ENCODE measurements around the gene ACIN1. TPM values are rescaled to one million over a fixed set of nuclear protein-coding genes. Genes with fewer than 3 reads are reported as not detected.

ACIN1 gene
- total and polyA plus RNA-seq, 3 donors from 2014 or later = 151 to 216 (median 209) TPM

DNA sequence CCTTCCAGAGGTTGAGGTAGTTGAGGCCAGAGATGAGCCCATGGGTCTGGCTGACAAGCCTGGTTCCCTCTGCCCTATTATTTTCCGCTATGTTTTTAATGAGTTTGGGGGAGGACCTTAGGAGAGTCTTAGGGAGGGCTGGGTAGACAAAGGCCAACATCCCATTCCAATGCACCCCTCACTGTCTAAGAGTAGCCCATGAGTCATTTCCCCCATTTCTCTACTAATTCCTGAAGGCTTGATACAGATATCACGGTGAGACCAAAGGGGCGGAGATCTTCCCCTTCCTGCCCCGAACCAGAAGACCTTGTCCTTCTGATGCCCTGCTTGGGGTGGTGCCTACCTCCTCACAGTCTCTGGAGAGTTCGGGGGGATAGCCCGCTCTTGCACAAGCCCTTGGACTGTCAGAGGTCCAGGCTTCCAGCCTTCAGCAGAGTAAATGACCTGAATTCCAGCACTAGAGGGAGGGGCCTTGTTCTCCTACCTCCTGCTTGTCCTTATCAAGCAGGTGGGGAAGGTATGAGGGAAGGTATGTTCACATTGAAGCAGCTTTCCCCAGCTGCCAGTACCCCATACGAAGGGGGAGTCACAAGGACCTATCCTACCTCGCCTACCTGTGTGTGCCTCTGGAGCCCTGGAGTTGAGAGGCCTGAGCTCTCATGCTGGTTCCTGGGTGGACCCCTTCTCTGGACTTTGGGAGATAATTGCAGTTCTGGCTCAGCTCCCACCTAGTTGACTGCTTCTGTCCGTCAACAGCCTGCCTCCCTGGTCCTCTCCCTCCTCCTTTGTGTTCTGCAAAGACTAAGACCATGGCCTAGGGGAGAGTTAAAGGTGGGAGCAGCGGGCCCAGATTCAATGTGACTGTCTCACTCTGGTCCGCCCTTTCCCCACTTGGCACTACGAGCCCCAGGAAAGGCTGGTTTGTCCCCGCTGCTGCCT is 49.2 kb downstream of the ACIN1 start:
- TF ChIP-seq, protein P1, sequence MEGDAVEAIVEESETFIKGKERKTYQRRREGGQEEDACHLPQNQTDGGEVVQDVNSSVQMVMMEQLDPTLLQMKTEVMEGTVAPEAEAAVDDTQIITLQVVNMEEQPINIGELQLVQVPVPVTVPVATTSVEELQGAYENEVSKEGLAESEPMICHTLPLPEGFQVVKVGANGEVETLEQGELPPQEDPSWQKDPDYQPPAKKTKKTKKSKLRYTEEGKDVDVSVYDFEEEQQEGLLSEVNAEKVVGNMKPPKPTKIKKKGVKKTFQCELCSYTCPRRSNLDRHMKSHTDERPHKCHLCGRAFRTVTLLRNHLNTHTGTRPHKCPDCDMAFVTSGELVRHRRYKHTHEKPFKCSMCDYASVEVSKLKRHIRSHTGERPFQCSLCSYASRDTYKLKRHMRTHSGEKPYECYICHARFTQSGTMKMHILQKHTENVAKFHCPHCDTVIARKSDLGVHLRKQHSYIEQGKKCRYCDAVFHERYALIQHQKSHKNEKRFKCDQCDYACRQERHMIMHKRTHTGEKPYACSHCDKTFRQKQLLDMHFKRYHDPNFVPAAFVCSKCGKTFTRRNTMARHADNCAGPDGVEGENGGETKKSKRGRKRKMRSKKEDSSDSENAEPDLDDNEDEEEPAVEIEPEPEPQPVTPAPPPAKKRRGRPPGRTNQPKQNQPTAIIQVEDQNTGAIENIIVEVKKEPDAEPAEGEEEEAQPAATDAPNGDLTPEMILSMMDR (IDR thresholded peaks at IDR 0.05) = no peak
- TF ChIP-seq POLR2A (IDR thresholded peaks at IDR 0.05) = no peak
- 85 to 89% methylated on average over 13 of the region's 13 CpGs for WGBS, 2 donors
- DNase-seq = no peak
- H3K9me3 ChIP-seq = no peaks in the 10 kb centered on the region
- H3K27me3 ChIP-seq = no peaks in the 10 kb centered on the region
- H3K4me1 ChIP-seq = no peaks in the 10 kb centered on the region
- no peak overlapping the region for H3K4me3 ChIP-seq
- no peak overlapping the region for H3K27ac ChIP-seq
- no peaks in the 10 kb centered on the region for H3K36me3 ChIP-seq (ENCODE audit: low read depth, missing control alignments)
- intact Hi-C loops (cut with DNase I; ENCODE audit: low total_unique reads) = no loop called here

DNA sequence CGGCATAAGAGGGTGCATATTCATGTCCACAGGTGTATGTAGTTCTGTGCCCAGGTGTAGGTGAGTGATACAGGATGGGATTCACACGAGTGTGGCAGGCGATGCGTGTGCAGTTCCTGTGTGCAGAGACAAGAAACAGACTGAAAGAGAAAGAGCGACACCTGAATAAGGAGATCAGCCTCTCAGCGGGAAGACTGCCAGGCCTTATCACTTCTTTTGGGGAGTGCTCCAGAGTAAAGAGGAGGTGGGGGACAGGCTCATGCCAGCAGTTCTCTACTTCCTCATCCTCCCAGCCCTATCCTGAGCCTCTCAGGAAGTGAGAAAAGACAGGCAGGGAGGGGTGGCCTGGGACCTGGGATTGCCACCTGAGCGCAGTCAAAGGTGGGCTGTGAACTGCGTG is 50.1 kb downstream of the ACIN1 start:
- intact Hi-C loops (cut with DNase I; ENCODE audit: low total_unique reads) = no loop called here
- no peak overlapping the region for H3K4me3 ChIP-seq
- TF ChIP-seq, protein P1 (IDR thresholded peaks at IDR 0.05) = no peak
- TF ChIP-seq POLR2A (IDR thresholded peaks at IDR 0.05) = no peak
- no peaks in the 10 kb centered on the region for H3K9me3 ChIP-seq
- 81 to 82% methylated on average over 8 of the region's 8 CpGs for WGBS, 2 donors
- no peak overlapping the region for H3K27ac ChIP-seq
- no peak for DNase-seq
- no peaks in the 10 kb centered on the region for H3K4me1 ChIP-seq
- H3K27me3 ChIP-seq = no peaks in the 10 kb centered on the region
- no peaks in the 10 kb centered on the region for H3K36me3 ChIP-seq (ENCODE audit: low read depth, missing control alignments)

DNA sequence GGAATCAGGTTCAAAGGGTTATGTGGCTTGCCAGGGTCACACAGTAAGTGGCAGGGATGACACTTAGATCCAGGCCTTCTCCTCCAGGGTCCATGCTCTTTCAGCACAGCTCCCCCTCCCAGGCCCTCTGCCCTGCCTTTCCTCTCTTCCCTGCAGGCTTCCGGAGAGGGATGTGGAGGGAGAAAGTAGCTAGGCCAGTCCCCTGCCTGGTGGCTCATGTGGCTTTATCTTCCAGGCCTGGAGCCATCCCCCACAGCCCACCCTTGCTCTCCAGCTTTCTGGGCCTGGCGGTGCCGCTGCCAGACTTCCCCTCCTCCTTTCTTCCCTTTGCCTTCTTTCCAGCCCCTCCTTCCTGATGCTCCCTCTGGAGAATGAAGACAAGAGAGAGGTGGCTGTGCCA is 51.2 kb downstream of the ACIN1 start:
- Histone ChIP-seq H3K27me3 (no peaks in the 10 kb centered on the region), H3K4me1 (no peaks in the 10 kb centered on the region), H3K4me3 (no peak overlapping the region), H3K36me3 (ENCODE audit: low read depth, missing control alignments) (no peaks in the 10 kb centered on the region), H3K9me3 (no peaks in the 10 kb centered on the region), H3K27ac (no peak overlapping the region)
- intact Hi-C loops (cut with DNase I; ENCODE audit: low total_unique reads) = no loop called here
- TF ChIP-seq, protein P1 (IDR thresholded peaks at IDR 0.05) = no peak
- TF ChIP-seq POLR2A (IDR thresholded peaks at IDR 0.05) = no peak
- 64 to 71% methylated on average over 3 of the region's 3 CpGs for WGBS, 2 donors
- DNase-seq = no peak

DNA sequence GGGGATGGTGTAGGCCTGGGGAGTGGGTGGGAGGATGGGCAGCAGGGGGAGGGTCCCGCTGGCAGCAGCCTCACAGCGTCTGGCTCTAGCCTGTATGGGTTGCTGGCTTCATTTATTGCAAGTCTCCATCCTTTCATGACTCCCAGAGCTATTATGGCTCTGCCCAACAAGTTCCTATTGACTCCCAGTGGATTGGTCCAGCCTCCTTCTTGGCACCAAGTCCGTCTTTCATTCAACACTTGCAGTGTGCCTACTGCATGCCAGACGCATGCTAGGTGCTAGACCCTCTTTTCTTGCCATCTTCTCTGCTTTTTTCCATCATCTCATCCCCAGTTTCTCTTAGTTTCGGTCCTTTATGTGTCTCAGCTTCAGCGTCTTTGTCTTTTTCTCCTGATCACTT is 51.8 kb downstream of the ACIN1 start:
- no peak overlapping the region for H3K4me3 ChIP-seq
- WGBS, 2 donors = 84 to 94% methylated on average over 6 of the region's 6 CpGs
- H3K4me1 ChIP-seq = no peaks in the 10 kb centered on the region
- H3K9me3 ChIP-seq = no peaks in the 10 kb centered on the region
- TF ChIP-seq POLR2A (IDR thresholded peaks at IDR 0.05) = no peak
- TF ChIP-seq, protein P1 (IDR thresholded peaks at IDR 0.05) = no peak
- H3K36me3 ChIP-seq (ENCODE audit: low read depth, missing control alignments) = no peaks in the 10 kb centered on the region
- no peak overlapping the region for H3K27ac ChIP-seq
- H3K27me3 ChIP-seq = no peaks in the 10 kb centered on the region
- no peak for DNase-seq
- intact Hi-C loops (cut with DNase I; ENCODE audit: low total_unique reads) = no loop called here

Measured in testis (tissue), 3 donors.